Measurements from ENCODE around the gene BATF.

The BATF gene

DNA sequence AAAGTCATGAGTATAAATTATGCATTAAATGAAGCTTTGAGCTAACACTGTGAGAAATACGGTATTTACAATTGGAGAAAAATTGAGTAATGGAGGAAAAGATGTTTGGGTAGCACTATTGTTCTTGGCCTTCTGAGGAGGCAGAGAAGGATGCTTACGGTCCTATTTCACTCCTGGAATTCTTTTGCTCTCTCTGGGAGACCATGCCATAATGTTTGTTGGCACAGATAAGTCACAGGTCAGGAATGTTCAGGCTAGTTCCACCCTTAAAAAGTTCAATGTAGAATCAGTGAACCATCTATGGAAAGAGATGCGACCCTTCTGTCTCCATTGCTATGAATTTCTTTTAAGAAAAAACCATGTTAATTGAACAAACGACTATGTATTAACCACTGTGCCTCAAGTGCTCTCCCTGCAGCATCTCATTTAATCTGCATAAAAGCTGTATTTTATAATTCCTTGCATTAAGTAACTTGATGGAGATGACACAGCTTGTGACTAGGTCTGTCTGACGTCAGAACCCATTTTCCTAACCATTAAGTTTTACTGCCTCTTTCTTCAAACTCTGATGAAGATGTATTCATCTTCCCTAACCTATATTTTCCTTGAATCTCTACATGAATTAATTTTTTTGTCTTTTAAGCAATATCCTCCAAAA lies 9.5 kb downstream of the BATF start:
- no peak for DNase-seq (ENCODE audit: low spot score)

DNA sequence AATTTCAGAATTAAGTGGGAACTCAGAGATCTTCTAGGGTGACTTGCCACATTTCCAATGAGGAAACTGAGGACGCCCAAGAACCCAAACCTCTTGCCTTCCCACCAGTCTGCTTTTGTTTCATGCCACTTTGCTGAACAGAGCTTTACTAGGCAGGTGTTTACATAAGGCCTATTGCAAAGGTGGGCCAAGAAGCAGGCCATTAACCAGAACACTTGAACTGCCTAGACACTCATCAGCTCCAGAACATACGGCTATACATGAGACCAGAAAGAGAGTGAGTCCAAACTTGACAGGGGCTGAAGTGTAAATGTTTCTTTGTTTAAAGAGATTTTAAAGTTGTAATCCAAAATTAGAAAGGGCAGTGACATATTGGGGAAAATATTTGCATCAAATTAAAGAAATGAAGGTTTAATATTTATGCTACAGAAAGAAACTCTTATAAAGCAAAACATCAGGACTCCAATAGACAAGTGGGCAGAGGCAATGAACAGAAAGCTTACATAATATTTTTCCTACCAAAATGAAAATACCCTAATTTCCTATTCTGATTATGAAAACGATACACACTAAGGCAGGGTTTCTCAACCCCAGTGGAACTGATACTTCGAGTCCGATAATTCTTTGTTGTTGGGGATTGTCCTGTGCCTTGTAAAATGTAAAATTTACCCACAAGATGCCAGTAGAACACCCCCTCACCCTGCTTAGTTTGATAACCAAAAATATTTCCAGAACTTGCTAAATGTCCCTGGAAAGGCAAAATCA lies 11.7 kb downstream of the BATF start:
- no peak for DNase-seq (ENCODE audit: low spot score)

DNA sequence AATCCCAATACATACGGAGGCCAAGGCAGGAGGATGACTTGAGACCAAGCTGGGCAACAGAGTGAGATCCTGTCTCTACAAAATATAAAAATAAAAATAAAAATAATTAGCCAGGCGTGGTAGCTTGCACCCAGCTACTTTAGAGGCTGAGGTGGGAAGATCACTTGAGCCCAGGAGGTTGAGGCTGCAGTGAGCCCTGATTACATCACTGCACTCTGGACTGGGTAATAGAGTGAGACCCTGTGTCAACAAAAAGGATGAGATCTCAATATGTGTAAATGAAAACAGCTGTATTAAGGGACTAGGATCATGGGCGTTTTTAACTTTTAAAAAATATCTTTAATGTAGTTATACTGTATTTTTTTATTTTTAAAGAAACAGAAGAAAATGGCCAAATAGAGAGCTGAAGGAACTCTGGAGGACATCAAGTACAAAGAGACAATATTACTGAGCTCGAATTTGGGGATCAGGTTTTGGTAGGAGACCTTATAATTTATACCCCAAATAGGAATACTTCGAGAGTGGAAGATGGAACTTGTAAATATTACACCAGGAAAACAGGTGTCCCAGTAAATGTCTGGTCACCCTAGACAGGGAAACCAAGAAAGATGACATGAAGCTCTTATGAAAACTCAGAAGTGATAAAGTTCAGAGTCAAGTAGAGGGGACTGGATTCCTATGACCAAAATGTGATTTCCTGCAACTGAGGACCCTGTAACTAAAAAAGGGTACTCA lies 13.1 kb downstream of the BATF start:
- DNase-seq (ENCODE audit: low spot score): no peak

DNA sequence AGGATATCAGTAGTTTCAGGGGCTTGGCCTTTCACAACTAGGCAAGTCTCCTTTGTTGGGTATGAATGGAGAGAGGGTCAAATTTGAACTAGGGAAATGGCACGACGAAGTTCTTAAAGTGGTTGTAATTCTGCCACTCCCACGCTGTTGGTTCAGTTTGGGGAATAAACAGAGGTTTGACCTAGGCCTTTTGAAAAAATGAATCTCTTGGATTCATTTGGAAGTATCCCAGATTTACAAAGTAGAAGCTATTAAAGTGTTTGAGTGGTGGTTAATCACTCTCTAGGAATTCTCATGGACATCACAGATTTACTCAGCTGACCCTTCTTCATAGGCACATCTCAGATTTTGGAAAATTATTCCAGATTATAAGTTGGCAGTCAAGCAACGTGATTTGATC lies 14.8 kb downstream of the BATF start:
- no peak for DNase-seq (ENCODE audit: low spot score)

DNA sequence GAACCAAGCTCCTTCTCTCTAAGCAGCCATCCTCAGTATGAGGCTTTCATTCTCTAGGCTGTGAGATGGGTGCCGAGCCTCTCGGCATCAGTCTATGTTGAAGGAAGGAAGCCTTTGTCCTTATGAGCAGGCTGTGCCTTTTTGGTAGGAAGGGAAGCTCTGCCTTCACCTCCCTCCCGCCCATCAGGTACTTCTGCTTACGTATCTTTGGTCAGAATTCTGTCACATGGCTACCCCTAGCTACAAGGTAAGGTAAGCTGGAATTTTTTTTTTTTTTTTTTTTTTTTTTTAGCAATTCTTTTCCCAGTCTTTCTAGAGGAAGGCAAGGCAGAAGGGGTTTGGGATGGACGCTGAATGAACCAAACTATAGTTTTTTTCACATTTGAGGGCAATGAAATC lies 16.9 kb downstream of the BATF start:
- no peak for DNase-seq (ENCODE audit: low spot score)

DNA sequence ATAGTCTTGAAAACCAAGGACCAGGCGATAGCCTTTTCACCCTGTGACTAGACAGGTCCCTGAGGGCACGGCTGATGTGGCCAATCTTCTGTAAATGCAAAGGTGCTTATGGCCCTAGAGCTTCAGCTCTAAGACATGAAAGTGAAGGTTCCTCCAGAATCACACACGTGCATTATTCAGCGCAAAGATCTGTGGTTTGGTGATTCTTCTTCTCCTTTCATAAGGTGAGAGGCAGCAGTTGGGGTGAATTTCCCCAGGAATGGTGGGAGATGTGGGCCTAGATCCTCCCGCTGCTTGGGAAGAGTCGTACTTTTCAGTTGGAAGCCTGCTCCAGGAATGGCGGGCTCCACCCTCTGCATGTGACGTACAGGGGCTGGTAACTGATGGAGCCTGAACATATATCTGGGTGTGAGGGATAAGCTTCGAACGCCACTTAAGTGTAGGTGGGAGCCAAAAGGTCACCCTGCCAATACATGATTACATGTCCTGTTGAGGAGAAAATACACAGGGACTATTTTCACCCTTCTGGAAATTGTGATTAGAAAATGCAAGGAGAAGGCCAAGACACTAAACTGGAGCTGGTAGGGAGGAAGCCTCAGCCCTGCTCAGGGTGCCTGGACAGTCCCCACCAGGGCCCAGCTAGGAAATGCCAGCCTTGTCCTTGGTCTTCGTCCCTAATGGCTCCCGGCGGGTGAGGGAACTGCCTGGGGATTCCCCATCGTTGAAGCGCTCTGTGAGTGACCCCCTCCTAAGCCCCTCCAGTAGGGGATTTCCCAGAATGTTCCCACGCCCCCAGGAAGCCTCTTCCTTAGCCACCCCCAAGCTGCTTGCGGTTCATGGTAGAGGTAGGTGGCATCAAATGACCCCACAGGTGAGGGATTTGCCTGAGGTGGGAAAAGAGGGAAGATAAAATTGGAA lies 17.6 kb downstream of the BATF start:
- no peak for DNase-seq (ENCODE audit: low spot score)

DNA sequence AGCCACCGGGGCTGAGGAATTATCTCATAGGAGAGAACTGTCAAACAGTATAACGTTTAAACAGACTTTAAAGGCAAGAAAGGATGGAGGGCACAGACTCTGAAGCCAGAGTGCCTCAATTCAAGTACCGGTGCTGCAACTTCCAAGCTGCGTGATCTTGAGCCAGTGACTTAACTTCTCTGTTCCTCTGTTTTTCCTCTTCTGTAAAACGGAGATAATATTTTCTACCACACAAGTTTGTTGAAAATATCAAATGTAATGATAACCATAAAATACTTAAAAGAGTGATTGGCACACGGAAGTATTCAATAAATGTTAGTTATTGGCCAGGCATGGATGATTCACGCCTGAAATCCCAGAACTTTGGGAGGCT lies 18.2 kb downstream of the BATF start:
- DNase-seq (ENCODE audit: low spot score): no peak

DNA sequence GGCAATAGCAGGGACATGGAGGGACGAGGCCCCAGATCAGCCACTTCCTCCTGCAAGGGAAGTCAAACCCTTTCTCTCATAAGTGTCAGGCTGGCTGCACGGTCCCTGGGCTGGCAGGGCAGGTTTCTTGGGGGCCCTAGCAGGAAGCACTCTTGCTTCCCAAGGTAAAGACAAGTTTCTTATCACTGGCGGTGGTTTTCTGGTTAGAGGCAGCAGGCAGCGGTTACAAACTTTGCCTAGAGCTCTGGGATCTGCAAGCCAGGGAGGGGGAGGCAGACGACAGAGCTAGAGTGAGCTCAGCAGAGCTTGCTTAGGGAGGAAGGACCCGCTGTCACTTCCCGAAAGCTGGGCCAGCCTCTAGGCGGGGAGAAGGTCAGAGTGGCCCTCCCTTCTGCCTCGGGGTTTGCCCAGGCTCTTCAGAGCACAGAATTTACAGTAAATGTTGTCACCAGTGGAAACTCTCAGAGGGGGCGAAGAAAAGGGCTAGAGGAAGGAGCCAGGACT lies 20.4 kb downstream of the BATF start:
- DNase-seq (ENCODE audit: low spot score): peak; percentile 49

DNA sequence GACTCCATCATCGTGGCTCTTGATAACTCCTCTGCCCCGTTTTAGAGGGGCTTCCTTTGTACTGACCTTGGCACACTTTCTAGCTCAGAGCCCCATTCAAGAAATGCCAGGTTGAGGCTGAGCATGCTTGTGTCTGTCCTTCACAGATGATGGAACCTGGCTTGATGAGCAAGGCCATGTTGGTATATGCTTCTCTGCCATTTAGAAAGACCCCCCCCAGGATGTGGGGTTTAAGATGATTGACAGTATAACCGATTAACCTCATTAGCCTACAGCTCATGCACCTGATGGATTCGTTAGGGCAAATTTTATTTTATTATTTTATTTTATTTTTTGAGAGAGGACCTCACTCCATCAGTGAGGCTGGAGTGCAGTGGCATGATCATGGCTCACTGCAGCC lies 21.0 kb downstream of the BATF start:
- no peak for DNase-seq (ENCODE audit: low spot score)

DNA sequence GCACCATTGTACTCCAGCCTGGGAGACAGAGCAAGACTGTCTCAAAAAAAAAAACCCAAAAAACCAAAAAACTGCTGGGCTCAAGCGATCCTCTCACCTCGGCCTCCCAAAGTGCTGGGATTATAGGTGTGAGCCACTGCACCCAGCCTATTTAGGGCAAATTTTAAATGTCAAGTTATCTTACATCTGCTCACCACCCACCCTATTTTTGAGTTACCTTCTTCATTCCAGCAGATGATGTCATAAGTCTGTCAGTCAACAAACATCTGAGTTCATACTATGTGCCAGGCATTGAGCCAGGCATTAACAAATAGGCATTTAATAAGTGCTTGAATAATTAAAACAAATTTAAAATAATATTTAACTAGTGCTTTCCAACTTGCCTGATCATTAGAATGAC lies 21.5 kb downstream of the BATF start:
- DNase-seq (ENCODE audit: low spot score): no peak

DNA sequence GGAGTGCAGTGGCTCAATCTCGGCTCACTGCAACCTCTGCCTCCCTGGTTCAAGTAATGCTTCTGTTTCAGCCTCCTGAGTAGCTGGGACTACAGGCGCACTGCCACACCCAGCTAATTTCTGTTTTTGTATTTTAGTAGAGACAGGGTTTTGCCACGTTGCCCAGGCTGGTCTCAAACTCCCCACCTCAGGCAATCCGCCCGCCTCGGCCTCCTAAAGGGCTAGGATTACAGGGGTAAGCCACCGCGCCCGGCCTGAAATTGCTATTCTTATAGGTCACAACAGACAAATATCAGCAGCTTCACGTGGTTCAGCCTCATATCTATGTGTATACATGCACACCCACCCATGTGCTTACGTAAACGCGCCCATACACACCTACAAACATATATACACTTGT lies 23.6 kb downstream of the BATF start:
- DNase-seq (ENCODE audit: low spot score): no peak

DNA sequence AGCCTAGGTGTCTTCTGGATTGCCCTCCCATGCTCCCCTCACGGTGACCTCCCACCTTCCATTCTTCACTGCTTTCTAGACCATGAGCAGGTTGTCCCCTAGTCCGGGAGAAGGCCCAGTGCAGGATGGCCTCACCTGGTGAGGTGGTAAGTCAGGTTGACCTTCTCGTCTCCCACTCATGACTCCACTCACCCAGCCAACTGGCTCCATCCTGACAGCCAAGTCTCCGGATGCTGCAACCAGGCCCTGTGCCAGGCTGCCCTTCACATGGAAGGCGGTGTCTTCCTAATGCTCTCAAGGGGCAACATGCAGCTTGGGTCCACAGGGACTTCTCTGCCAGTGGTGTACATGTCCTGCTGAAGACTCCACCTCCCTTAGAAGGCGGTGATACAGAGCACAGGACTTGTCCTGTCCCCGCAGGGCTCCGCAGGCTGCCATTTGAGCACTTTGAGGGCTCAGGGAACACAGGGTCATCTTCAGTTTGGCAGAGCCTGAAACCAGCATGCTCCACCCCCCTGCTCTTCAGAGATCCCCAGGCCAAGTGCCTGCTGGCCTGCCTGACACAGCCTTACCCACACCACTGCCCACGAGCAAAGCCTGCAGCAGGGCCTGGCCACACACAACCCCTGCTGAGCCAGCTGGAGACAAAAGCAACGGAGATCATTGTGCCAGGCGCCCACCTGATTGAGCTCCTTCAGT lies 25.4 kb downstream of the BATF start:
- no peak for DNase-seq (ENCODE audit: low spot score)

DNA sequence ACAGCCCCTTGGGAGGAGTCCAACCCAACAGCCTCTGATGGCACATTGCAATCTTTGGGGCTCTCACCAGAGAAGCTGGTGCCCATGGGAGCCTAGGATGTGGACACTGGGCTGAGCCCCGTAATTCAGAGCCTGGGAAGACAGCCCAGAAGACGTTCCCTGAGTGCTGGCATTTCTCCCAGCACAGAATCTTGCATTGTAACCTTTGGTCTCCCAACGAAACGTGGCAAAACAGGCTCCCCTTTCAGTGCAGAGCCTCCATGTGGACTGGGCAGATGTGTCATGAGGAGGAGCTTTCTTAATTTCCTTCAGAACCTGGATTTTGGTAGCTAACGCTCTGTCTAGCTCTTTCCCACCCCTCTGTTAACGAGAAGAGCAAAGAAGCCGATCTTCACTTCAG lies 26.3 kb downstream of the BATF start:
- no peak for DNase-seq (ENCODE audit: low spot score)

DNA sequence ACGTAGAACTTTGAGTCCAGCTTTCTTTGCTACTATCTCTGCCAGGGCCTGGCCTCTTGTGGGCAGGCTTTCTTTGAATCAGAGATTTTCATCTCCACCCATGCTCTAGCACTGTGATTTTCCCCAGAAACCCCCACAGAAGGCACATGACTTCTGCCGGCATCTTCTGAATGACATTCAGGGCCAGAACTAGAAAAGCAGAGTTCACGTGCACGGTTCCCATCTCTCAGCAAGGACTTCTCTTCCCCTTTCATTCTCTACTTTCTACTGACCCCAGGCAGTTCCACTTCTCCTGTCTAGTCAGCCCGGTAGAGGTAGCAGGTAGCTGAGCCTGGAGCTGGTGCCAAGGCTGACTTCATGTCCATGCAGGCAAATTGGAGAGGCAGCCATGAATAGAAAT lies 26.9 kb downstream of the BATF start:
- peak; percentile 27 for DNase-seq (ENCODE audit: low spot score)

DNA sequence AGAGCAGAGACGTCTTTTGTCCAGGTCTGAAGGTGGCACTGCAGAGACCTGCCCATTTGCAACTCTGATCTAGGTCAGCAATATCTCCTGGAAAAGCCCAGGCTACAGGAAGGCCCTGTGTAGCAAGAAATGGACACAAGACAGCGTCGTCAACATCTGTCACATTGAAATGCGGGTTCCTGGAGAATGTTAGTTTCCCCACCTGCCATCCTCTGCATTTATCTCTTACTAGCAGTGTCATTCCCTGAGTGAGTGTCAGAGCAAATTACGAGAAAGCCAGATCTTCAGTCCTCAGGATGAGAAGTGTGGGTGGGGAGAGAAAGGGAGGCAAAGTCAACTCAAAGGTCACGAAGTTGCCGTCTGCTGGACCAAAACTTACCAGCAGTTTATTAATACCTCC lies 28.8 kb downstream of the BATF start:
- DNase-seq (ENCODE audit: low spot score): no peak

DNA sequence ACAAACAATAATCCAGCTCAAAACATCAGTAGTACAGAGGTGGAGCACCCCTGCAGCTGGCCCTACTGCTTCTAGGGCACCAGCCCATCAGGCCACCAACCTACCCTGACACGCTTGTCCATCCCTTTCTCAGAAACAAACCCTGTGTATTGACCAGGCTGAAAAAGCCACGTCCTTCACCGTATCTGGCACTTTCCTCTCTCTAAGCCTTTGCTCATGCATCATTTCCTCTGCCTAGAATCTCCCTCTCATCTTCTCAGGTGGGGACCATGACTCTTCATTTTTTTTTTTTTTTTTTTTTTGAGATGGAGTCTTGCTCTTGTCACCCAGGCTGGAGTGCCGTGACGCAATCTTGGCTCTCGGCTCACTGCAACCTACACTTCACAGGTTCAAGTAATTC lies 30.9 kb downstream of the BATF start:
- no peak for DNase-seq (ENCODE audit: low spot score)

DNA sequence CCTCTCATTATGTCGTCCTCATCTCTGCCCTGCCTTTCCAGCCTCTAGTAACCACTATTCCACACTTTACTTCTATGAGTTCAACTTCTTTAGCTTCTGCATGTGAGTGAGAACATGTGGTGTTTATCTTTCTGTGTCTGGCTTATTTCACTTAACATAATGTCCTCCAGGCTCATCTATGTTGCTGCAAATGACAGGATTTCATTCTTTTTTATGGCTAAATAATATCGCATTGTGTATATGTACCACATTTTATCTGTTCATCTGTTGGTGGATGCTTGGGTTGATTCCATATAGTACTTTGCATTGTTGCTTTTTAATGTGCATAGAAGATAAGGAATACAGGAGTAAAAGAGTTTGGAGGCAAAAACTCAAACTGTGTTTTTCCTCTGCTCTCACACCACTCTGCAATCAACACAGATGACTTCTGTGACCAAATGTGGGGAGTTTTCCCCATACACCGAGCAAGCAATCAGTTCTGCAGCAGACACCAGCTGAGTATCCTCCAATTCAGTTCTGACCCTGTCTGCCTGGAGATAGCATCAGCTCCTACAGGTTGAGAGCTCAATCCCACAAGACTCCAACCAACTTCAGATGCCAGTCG lies 31.6 kb downstream of the BATF start:
- no peak for DNase-seq (ENCODE audit: low spot score)

DNA sequence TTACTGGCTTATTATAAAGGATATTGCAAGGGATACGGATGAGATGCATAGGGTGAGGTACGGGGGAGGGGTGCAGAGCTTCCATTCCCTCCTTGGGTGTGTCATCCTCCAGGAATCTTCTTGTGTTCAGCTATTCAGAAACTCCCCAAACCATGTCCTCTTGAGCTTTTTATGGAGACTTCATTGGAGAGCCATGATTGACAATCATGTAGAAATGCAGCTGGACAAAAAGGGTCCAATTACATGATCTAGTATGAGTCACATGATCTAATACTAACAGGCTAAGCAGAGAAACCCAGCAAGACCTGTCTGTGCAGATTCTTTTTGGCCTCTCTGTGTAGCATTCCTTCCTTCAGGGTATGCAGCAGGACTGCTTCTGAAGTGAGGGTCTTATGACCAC lies 32.2 kb downstream of the BATF start:
- no peak for DNase-seq (ENCODE audit: low spot score)

DNA sequence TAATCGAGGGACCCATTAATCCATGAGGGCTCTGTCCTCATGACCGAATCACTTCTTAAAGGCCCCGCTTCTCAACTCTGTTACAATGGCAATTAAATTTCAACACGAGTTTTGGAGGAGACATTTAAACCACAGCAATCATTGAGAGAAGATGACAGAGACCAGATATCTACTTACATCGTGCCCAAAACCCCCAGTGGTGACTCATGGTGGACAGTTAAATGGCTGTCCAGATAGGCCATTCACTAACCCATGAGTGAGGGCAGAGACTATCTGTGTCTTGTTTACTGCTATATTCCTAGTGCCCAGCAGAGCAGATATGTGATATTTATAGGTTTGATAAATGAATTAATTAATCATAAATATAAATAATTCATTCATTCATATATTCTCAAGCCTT lies 36.2 kb downstream of the BATF start:
- no peak for DNase-seq (ENCODE audit: low spot score)

DNA sequence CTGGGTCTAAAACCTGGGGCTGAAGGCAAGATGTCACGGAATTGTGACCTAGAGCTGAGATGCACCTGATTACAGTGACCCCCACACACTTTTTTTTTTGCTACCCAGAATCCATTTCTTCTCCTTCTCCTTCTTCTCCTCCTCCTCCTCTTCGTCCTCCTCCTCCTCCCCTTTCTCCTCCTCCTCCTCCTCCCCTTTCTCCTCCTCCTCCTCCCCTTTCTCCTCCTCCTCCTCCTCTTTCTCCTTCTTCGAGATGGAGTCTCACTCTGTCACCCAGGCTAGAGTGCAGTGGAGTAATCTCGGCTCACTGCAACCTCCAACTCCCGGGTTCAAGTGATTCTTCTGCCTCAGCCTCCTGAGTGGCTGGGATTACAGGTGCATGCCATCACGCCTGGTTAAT lies 36.8 kb downstream of the BATF start:
- no peak for DNase-seq (ENCODE audit: low spot score)

All from pons (tissue), 1 donor.